Posterior vena cava (tissue), 2 donors: ENCODE results near the gene KIFBP. TPM values are rescaled to one million over a fixed set of nuclear protein-coding genes. Genes with fewer than 3 reads are reported as not detected.
A peak's percentile ranks its signal among the peaks of the same experiment; 100 is the strongest.

Experiments used
- DNase-seq: peaks from one replicate; pipeline ENCODE4 v3.0.0-alpha.2; 2020; ENCODE audit warnings: low spot score
- intact Hi-C, 2 donors: fragments of 100-400 bp; cut with DNase I; formaldehyde crosslinking; loops; one replicate each; pipeline versions ENCODE4 v1.14.1 to v1.14.2; 2022 to 2023
- total RNA-seq, 2 donors: library from RNA; stranded (reverse); fragmentation: NEBNext Ultra II Directional; extraction: Animal tissue kit (Norgen Biotek cat#: 25700); gene quantifications; one replicate each; pipeline ENCODE4 v1.2.1, GENCODE V29; 2021
- donor health status: DM: yes; HTN: yes; CAD: no.
- donor health status: DM: yes; HTN: yes; CAD: no.

Gene KIFBP
- total RNA-seq, 2 donors from 2014 or later, result 23.8 to 26.3 TPM

DNA sequence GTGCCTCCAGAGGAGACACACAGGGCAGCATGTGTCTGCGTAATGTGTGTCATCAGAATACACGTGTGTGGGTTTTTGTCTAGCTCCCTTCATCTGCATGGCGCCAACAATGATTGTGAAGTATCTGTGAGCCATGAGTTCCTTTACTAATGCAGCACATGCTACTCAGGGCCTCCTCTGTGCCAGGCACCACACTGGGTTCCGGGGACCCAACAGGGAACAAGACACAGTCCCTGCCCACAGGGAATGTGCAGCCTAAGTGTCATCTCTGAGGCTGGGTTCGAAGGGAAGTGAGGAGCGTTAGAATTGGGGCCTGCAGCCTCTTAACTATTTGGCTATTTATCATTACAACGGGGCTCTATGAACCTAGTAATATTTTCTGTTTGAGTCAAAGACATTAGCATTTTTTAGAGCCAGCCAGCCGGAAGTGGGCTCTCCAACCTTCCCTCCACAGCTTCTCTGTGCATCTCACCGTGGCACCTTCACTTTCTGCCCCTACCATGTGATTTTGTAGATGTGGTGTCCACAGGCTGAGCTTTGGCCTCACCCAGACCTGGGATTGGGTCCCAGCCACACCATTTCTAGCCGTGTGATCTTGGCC, 55.4 kb downstream of the KIFBP start:
- peak; percentile 24 for DNase-seq
- intact Hi-C loops, result no loop called here

DNA sequence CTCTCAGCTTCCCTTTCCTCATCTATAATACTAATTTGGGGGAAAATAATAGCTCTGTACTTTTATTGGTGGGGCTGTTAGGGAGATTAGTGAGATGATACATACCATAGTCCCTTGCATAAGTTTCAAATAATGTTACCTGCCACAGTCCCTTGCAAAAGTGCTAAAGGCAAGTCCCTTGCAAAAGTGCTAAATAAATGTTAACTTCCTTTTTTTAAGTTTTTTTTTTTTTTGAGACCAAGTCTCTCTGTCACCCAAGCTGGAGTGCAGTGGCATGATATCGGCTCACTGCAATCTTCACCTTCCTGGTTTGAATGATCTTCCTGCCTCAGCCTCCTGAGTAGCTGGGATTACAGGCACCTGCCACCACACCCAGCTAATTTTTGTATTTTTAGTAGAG, 55.9 kb downstream of the KIFBP start:
- intact Hi-C loops, result no loop called here
- DNase-seq, result no peak

DNA sequence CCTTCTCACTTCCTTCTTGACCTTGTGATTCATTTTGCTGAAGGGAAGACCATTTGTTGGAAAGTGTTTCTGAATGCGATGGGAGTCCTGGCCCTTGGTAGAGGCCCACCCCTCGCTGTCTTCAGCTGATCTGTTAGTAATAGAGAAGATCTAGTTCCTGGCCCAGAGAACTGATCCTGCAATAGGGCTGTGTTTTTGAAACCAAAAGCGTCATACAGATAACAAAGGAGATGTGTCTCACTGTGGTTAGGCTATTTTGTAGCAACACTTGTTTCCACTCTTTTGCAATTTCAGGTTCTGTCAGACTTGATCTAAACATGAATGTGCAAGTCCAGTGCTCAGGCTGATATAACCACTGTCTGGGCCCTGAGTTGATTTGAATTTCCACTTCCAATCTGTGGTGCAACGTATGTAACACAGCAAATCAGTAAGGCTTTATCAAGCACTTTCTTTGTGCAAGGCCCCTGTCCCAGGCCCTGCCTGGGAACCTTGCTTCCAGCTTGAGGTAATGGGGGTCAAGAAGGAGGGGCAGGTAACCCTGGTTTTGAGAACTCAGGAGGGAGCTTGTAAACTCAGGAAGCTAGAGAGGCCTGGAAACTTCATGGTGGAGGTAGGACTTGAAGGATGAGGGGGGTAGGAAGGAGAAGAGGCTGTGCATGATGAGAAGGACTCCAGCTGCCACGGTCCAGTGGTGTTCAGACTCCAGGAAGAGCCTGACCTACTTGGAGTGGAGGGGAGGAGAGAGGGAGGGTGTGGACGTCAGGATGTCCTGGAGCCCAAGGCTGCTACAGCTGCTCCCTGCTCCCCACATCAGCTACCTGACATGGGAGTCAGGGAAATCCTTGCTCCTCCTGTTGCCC, 57.1 kb downstream of the KIFBP start:
- intact Hi-C loops, result no loop called here
- peak; percentile 74 for DNase-seq

DNA sequence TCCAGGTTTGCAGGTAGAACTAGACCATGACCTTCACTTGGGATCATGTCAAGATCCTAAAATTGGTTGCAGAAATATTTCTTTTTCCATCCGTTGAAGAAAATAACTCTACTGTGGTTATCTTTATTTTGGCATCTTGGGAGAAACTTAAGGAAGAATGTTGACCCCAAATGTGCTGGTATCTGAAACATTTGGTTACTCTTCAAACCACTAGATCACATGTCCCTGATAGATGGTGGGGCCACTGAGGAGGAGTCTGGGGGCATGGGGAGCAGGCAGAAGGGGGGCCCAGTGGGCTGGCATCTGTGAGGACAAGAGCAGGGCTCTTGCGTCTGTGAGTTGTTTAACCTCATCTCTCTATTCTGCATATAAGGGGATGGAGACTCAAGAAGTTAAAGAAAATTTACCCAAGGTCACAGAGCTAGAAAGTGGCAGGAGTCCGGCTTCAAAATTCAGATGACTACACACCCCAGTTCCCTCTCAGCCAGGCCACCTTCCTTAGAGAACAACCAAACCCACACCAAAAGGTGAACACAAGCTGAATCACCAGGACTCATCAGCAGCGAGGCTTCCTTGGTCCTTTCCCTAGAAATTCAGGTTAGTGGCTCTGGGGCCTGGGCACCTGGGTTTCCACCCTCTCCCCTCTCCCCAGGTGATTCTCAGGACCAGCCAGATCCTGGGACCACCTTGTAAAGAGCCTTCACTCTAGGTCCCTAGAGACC, 58.7 kb downstream of the KIFBP start:
- intact Hi-C loops, result no loop called here
- peak; percentile 52 for DNase-seq

DNA sequence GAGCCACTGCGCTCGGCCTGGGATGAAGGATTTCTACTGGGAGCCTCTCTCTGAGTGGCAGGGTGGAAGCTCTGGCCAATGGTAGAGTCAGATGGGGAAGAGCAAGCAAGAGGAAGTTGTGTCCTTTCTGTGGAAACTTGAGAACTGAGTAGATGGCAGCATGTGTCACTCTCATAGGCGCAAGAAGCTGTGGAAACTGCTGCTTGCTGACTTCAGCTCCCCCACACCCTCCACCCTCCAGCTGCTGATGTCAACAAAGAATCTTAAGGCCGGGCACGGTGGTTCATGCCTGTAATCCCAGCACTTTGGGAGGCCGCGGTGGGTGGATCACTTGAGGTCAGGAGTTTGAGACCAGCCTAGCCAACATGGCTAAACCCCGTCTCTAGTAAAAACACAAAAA, 59.5 kb downstream of the KIFBP start:
- intact Hi-C loops, result no loop called here
- peak; percentile 87 for DNase-seq

DNA sequence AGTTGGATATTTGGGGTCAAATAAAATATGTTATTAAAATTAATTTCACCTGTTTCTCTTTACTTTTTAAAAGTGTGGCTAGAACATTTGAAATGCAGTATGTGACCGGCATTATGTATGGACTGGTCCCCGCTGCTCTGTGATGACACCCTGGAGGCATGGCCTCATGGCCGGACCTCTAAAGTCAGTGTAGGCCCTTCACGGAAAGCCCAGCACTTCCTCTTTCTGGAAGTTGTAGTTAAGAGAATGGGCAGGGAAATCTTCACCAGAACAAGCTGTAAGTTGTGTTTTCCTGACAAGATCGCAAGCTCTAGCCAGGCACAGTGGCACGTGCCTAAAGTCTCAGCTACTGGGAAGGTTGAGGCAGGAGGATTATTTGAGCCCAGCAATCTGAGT, 61.0 kb downstream of the KIFBP start:
- DNase-seq, result peak; percentile 84
- intact Hi-C loops, result no loop called here

DNA sequence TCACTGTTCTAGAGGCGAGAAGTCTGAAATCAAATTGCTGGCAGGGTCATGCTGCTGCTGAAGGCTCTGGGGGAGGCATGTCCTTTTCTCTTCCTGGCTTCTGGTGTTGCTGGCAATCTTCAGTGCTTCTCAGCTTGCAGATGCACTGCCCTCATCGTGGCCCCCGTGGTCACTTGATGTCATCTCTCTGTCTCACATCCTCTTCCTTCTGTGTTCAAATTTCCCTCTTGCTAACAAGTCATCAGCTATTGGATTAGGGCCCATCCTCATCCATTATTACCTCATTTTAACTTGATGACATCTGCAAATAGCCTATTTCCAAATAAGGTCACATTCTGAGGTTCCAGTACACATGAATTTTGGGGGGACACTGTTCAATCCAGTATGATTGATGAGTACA, 62.7 kb downstream of the KIFBP start:
- intact Hi-C loops, result no loop called here
- peak; percentile 87 for DNase-seq

DNA sequence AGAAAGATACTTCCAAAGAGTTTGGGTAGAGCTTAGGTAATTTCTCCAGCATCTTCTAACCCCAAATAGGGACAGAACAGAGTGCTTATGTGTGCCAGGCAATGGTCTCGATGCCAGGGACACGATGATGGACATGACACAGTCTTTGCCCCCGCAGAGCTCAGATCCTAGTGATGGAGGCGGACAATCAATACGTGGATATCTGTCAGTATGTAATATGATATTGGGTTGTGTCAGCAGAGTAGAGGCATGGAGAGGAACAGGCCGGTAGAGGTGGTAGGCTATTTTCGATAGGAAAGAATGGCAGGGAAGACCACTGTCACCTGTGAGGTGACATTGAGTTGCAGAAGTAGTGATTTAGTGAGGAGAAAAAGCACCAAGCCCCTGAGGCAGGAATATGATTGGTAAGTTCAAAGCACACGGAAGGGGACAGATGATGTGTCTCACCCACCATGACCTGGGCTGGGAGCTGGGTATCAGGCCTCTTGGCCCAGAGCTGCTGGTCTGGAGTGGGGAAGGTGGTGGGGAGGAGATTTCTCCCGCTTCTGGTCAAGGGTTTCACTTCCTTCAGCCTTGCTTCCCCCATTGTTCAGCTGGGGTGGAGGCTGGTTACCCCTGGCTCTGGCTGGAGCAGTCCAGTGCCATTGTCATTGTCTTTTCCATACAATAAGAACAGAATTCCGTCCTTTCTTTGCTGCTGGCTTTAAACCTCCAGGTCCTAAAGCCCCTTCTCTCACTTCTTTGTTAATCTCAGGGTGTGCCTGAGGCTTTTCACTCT, 63.3 kb downstream of the KIFBP start:
- intact Hi-C loops, result no loop called here
- peak; percentile 69 for DNase-seq

DNA sequence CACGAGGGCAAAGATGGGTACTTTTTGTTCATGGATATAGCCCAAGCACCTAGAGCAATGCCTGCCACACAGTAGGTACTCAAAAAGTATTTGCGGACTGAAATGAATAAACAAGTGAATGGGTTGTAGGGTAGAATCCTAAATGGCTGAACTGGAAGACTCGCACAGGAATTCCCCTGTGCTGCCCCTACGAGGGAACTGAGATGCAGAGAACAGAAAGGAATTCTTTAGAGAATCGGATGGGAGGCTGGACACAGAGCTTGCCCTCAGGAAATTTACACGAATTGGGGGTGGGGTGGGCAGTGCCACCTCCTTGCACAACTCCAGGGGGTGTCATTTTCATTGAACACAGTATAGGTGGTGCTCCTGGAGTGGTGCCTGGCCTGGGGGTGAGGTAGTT, 64.1 kb downstream of the KIFBP start:
- intact Hi-C loops, result no loop called here
- DNase-seq, result no peak

DNA sequence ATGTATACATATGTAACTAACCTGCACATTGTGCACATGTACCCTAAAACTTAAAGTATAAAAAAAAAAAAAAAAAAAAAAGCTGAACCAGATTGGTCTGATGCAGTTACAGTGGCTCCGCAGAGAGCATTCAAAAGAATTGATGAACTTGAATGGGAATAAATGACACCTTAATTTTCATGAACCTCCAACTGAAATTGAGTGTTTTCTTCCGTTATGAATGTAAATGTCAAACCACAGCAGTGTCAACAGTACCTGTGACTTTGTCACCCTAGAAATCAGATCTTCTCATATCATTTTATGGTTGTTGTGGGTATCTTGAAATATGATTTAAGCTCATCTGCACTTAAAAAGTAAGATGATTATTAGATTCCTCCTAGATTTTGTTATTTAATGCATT, 66.6 kb downstream of the KIFBP start:
- no peak for DNase-seq
- intact Hi-C loops, result no loop called here

DNA sequence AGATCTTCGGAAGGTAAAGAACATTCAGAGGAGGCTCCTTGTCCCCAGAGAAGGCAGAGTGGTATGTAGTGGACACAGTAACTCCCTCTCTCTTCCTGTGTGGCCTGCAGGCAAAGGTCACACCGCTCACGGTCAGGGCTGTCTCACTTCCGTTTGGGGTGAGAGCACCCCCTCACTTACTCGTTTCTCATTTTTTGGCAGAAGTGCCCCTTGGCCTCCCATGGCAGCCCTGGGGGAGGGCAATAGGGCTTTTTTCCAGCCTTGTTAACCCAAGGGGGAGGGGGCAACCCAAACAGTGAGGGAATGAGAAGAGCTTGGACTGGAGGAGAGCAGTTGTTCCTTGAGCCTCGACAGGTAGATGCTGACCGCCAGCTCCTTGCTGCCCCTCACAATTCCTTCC, 67.5 kb downstream of the KIFBP start:
- DNase-seq, result peak; percentile 86
- intact Hi-C loops, result no loop called here

DNA sequence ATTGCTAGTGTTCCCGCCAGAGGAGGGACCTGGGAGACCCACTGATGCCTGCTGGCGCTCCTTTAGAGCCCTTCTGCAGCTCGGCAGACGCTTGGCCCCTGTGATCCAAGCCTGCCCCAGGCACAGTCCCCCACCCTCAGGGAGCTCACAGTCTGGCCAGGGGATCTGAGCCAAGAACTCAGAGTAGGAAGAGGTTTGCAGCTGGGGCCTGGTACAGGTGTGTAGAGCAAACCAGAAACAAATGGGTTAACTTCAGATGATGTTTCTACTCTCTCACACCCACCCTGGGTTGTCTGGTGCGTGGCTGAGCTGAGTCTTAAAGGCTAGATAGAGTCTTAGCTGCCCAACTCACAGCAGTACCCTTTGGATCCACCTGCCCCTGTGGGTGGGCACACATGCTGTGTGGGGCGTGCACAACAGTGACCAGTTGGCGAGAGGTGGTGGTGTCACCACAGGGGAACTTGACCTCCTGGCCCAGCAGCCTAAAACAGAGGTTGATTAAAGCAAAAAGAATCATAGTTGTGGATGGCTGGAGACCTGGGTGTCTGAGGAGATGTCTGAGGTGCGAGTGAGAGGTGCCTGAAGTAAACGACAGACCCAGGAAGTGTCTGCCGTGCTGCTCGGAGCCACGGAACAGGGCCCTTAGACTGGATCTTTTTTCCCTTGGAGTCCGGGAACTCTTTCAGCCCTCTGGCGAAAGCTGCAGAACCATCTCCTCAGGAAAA, 68.1 kb downstream of the KIFBP start:
- DNase-seq, result peak; percentile 54
- intact Hi-C loops, result no loop called here

DNA sequence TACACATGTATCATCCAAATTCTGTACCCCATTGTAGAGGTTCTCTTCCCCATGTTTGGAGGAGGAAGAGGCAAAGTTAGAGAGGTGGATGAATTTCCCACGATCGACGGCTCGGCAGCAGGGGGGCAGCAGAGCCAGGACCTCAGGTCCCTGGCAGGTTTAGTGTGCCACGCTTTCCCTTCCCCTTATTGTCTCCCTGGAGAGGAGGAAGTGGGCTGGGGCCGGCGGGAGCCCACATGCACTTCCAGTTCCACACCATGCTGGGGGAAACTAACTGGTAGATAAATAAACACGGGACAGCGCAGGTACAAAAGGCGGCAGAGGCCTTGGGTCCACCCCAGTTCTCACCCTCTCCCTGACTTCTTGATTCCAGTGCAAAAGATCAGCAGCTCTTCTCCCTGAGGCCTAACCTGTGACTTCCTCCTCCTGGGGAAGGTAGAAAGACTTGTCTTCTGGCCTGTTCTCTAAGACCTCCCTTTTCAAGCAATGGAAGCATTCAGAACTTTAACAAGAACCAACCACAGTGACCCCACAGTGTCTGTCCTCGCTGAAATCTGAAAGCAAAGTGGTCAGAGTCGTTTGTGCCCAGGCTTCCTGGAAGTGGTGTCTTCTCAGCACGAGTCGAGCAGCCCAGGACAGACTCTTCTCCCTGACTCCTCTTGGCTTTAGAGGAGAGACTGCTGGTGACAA, 68.8 kb downstream of the KIFBP start:
- intact Hi-C loops, result no loop called here
- peak; percentile 80 for DNase-seq

DNA sequence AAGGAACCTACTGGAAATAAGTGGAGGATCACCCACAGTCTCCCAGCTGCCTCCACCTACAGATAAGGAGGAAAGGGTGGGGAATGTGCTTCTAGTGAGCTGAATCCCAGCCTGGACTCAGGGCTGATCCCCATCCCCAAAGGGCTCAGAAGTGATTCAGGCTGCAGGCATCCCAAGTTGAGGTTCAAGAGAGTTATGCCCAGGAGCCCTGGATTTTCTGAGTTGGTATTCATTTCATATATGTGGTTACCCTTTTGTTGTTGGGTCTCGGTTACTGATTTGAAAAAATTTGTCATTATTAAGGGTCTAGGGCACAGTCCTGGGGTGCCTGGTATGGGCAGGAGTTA, 69.3 kb downstream of the KIFBP start:
- DNase-seq, result peak; percentile 19
- intact Hi-C loops, result no loop called here

DNA sequence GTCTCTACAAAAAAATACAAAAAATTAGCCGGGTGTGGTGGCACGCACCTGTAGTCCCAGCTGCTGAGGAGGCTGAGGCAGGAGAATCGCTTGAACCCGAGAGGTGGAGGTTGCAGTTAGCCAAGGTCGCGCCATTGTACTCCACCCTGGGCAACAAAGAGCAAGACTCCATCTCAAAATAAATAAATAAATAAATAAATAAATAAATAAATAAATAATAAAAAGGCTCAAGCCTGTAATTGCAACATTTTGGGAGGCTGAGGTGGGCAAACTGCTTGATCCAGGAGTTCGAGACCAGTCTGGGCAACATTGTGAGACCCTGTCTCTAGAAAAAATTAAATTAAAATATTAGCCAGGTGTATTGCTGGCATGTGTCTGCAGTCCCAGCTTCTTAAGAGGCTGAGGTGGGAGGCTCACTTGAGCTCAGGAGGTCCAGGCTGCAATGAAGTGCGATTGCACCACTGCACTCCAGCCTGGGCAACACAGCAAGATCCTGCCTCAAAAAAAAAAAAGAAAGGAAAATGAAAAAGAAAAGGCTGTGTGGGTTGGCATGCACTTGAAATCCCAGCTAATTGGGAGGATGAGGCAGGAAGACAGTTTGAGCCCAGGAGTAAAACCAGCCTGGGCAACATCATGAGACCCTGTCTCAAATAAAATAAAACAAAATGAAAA, 71.7 kb downstream of the KIFBP start:
- intact Hi-C loops, result no loop called here
- peak; percentile 5 for DNase-seq

DNA sequence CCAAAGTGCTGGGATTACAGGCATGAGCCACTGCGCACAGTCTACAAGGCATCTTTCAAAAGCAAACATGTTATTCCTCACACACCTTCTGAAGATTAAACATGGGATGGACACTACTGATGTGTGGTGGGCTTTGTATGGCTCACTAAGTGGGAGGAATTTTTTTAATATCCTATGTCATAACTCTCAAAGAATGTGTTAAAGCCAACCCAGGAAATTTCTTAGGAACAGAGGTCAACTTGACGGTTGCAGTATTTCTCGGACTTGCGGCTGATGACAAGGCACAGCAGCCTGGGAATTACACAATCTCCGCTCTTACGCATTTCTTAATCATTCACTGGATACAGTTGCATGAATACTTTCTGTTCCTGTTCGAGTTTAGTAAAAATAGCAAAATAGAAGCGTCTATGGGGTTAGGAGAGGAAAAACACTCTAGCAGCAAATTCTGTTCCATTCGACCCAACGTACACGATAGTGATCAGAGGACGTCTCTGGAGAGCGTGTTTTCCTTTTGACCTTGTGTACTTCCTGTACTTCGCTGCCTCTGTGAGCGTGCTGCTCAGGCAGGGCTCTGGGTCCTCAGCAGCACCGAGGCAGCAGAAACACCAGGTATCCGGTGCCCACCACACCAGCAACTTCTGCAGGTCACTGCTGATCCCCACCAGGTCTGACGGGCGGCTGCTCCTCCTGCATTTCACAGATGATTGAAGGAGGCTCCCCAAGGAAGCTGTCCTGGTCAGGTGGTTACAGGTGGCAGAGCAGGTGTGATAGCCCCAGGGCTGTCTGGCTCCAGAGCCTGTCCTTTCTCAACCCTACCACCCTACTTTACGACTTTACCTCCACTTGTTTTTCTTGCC, 72.9 kb downstream of the KIFBP start:
- intact Hi-C loops, result no loop called here
- DNase-seq, result peak; percentile 83

DNA sequence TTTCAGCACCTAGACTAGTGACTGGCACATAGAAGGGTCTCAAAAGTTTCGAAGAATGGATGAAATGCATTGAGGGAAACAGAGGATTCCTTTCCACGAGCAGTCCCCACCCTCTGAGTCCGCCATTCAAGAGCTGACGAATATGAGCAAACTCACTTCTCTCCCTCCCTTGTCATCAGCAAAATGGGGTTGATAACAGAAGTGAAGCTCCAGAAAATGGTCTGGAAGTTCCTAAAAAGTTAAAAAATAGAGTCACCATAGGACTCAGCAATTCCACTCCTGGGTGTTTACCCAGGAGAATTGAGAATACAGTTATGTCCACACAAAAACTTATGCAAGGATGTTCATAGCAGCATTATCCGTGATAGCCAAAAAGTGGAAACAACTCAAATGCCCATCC, 74.3 kb downstream of the KIFBP start:
- DNase-seq, result peak; percentile 4
- intact Hi-C loops, result no loop called here
